Small intestine (tissue), 7 donors: Measurements from ENCODE around the gene FOS. TPM values are rescaled to one million over a fixed set of nuclear protein-coding genes. Genes with fewer than 3 reads are reported as not detected.

Experiments
- DNase-seq, 2 donors: peaks; one replicate each; pipeline versions ENCODE4 v3.0.0 to v3.0.0-alpha.2; 2013
- FAIRE-seq: peaks from 2 replicates; lab custom pipeline; 2012; peaks lifted over from hg19 to GRCh38; lab: Jason Lieb, UNC
- H3K27ac ChIP-seq, 3 donors: one replicate each; pipeline ENCODE4 v1.5.1; 2013; ENCODE audit warnings: low read length in 2 of 3, mild to moderate bottlenecking in 2 of 3, control low read depth in 1 of 3, inconsistent platforms in 1 of 3, low read depth in 1 of 3, moderate library complexity in 1 of 3
- H3K27me3 ChIP-seq, 3 donors: one replicate each; pipeline ENCODE4 v1.6.1; 2013; ENCODE audit warnings: low read length in 3 of 3, inconsistent platforms in 1 of 3; ENCODE audit not compliant: control insufficient read depth in 3 of 3, insufficient read depth in 3 of 3
- H3K36me3 ChIP-seq, 3 donors: one replicate each; pipeline ENCODE4 v1.6.1; 2013; ENCODE audit warnings: low read length in 3 of 3, inconsistent platforms in 1 of 3, low read depth in 1 of 3, mild to moderate bottlenecking in 1 of 3, moderate library complexity in 1 of 3; ENCODE audit not compliant: control insufficient read depth in 3 of 3, insufficient read depth in 2 of 3
- H3K4me1 ChIP-seq, 3 donors: one replicate each; pipeline ENCODE4 v1.6.1; 2013; ENCODE audit warnings: low read length in 2 of 3, inconsistent platforms in 1 of 3, low read depth in 1 of 3, mild to moderate bottlenecking in 1 of 3, moderate library complexity in 1 of 3; ENCODE audit not compliant: control insufficient read depth in 3 of 3, insufficient read depth in 2 of 3
- H3K4me3 ChIP-seq, 3 donors: one replicate each; pipeline ENCODE4 v1.5.1; 2013; ENCODE audit warnings: low read length in 3 of 3, control low read depth in 1 of 3, inconsistent platforms in 1 of 3, low read depth in 1 of 3, mild to moderate bottlenecking in 1 of 3, moderate library complexity in 1 of 3
- H3K9me3 ChIP-seq, 2 donors: one replicate each; pipeline ENCODE4 v1.6.1; 2013; ENCODE audit warnings: low read depth in 1 of 2, low read length in 1 of 2; ENCODE audit not compliant: control insufficient read depth in 2 of 2, insufficient read depth in 1 of 2
- WGBS, 3 donors: extraction: QIAGEN DNeasy Blood & Tissue Kit; methylation state at CpG; one replicate each; pipeline ENCODE4 v1.1.7; 2013; 5-methylcytosine and 5-hydroxymethylcytosine counted together
- polyA plus RNA-seq, 4 donors: library from polyadenylated mRNA; stranded (reverse) in 3 of 4; unstranded in 1 of 4; fragments of 200-250 nt in 3 of 4; fragments of 120-200 nt in 1 of 4; gene quantifications; one replicate each; pipeline versions ENCODE4 v1.2.1 to v1.2.3, GENCODE V29; 2013
- donor health status: healthy with polysubstance abuse.
- donor health status: control.
- donor health status: control.
- donor health status: Bipolar disorder and iron deficiency.
- donor health status: healthy.

The FOS gene
- polyA plus RNA-seq, 4 donors, result 71.6 to 1,102 (median 240) TPM

DNA sequence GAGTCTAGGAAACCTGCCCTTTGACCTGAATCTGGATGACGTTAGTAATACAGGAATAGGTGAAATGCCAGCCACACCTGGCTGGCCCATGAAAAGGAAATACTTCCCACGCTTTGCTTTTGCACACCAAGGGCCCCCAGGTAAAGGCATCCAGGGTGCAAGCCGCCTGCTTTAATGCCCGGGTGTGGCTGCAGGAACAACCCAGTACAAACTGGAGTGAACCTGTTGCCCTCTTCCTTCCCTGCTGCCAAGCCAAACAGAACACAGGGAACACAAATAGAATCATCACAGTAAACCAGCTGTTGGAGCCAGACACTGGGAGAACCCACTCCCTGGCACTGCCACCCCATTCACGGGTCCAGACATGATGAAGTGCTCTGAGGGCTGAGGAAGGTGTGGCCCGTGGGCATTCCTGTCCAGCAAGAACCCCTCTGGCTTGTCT is 24.2 kb upstream of the FOS start:
- 11 to 56% (median 37%) methylated on average over 6 of the region's 6 CpGs for WGBS, 3 donors
- FAIRE-seq, result no peak
- Histone ChIP-seq H3K27me3 (no peaks in the 10 kb centered on the region), H3K4me1 (peaks cover 0 to 39% (median 7%) of the 10 kb centered on the region in 3 donors), H3K27ac (peak overlapping the region; percentile 46 to 92 (median 90)), H3K36me3 (no peaks in the 10 kb centered on the region), H3K4me3 (no peak overlapping the region), H3K9me3 (no peaks in the 10 kb centered on the region)
- DNase-seq, result peak; percentile 88 to 97

DNA sequence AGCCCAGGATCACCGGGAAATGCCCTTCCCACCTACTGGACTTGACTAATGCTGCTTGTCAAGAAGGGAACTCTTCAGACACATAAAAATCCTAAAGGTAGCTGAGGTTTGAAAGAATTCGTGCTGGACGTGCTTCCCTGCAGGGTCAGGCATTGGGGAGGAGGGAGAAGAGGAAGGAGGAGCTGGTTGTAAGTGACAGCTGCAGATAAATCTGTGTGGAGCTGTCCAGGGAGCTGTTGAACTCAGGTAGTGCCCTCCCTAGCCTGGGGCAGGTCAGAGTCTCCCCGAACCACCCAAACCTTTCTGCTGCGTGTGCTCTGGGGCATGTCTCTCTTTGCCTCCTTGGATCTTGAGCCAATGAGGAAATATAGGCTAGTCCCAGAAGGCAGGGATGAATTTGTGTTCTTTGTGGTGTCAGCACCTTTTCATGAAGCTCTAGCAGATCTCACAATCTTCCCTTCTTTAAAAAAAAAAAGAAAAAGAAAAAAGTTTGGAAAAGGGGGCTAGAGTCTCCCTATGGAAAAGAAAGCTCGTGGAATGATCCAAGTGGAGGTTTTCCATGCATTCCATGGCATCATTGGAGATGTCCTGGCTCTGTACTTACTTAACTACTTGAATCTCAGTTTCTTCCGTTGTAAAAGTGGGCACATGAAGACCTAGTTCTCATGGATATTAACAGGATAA is 23.6 kb upstream of the FOS start:
- no peak for FAIRE-seq
- Histone ChIP-seq H3K4me1 (peaks cover 0 to 45% (median 10%) of the 10 kb centered on the region in 3 donors), H3K27me3 (no peaks in the 10 kb centered on the region), H3K9me3 (no peaks in the 10 kb centered on the region), H3K27ac (peak overlapping the region; percentile 46 to 92 (median 90)), H3K4me3 (no peak overlapping the region), H3K36me3 (no peaks in the 10 kb centered on the region)
- WGBS, 3 donors, result 14 to 49% (median 29%) methylated on average over 7 of the region's 7 CpGs
- DNase-seq, result peak; percentile 74 to 89

DNA sequence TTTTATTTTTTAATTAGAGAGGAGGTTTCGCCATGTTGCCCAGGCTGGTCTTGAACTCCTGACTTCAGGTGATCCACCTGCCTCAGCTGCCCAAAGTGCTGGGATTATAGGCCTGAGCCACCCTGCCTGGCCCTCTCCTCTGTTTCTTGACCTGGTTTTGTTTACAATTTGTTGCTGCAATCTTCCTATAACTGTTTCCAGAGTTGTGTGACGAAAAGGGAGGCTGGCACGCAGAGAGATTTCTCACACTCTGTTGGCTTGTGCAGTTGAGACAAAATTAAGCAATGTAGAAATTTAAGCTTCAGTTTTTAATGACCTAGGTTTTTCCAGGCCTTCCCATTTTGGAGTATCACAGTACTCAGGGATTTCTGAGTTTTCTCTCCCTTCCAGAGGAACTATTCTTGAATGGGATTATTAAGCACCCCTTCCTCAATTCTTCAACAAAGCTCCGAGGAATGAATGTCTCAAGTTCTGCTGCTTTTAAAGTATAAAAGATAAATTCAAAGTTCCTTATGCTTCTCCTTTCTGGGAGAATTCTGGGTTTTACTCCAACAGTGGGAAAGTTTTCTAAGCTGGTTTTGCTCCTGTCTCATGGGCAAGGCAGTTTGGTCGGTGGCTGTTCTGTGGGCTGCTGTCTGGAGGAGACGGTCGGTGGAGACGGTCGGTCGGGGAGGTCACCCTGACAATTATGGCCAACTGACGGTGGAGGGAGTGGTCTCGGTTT is 20.4 kb upstream of the FOS start:
- Histone ChIP-seq H3K9me3 (no peaks in the 10 kb centered on the region), H3K27me3 (no peaks in the 10 kb centered on the region), H3K4me1 (peaks cover 0 to 46% (median 10%) of the 10 kb centered on the region in 3 donors), H3K4me3 (peak overlapping the region in 2 of 3 donors; percentile 3 to 46), H3K36me3 (no peaks in the 10 kb centered on the region), H3K27ac (peak overlapping the region; percentile 69 to 98 (median 97))
- WGBS, 3 donors, result 21 to 23% (median 23%) methylated on average over 12 of the region's 12 CpGs
- FAIRE-seq (no peak), DNase-seq (peak in 1 of 2 donors; percentile 48)

DNA sequence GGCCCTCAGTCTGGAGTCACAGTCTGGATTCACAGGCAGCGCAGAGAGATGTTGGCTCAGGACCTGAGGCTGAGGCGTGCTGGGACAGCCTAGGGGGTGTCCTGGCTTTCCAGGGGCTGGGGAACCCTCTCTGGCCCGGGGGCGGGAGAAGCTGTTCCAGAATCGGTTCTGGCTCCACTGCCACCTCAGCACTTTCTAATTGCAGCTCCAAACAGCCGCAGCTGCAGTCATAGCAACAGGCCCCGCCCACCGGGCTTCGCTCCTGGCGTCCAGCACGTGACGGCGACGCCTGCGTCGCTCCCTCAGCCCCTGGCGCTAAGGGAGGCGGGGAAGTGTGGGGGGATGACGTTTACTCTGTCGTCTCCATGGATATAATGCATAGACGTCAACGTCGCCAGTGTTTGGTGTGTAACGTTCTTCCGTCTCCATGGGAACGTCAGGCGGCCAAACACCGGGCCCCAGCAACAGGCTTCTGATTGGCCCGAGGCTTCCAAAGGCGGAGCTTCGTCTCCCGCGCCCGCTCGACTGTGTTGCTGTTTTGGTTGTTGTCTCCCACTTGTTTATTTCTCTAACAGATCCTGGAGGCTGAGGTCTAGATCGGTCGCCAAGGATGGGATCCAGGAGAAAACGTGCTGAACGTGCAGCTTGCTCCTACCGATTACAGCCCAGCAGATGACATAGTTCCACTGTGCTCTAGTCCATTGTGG is 19.7 kb upstream of the FOS start:
- H3K4me1 ChIP-seq, result peaks cover 0 to 45% (median 10%) of the 10 kb centered on the region in 3 donors
- H3K36me3 ChIP-seq, result no peaks in the 10 kb centered on the region
- WGBS, 3 donors, result 0 to 1% (median 0%) methylated on average over 39 to 40 of the region's 40 CpGs
- peak; percentile 100 for DNase-seq
- H3K27me3 ChIP-seq, result no peaks in the 10 kb centered on the region
- H3K9me3 ChIP-seq, result no peaks in the 10 kb centered on the region
- H3K4me3 ChIP-seq, result peak overlapping the region in 2 of 3 donors; percentile 35 to 46
- no peak for FAIRE-seq
- H3K27ac ChIP-seq, result peak overlapping the region; percentile 96 to 98 (median 97)

DNA sequence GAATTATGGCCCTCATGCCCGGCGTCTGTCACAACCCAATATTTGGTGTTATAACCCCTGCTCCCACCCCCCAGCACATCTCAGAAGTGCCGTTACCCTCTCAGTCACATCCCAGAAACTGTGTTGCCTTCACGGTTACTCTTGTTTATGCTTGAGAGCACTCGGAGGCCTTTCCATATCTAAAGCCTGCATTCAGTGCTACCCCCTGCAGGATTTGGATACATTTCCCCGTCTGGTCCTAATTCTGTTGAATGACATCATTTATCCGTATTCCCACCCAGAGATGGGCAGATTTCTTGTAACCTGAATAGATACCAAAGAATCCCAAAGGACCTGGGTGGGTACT is 19.1 kb upstream of the FOS start:
- Histone ChIP-seq H3K36me3 (no peaks in the 10 kb centered on the region), H3K27me3 (no peaks in the 10 kb centered on the region), H3K9me3 (no peaks in the 10 kb centered on the region), H3K4me3 (peak overlapping the region in 2 of 3 donors; percentile 27 to 35), H3K27ac (peak overlapping the region; percentile 96 to 98 (median 97)), H3K4me1 (peaks cover 0 to 40% (median 10%) of the 10 kb centered on the region in 3 donors)
- FAIRE-seq, result no peak
- DNase-seq, result no peak
- 6 to 15% (median 9%) methylated on average over 7 of the region's 7 CpGs for WGBS, 3 donors

DNA sequence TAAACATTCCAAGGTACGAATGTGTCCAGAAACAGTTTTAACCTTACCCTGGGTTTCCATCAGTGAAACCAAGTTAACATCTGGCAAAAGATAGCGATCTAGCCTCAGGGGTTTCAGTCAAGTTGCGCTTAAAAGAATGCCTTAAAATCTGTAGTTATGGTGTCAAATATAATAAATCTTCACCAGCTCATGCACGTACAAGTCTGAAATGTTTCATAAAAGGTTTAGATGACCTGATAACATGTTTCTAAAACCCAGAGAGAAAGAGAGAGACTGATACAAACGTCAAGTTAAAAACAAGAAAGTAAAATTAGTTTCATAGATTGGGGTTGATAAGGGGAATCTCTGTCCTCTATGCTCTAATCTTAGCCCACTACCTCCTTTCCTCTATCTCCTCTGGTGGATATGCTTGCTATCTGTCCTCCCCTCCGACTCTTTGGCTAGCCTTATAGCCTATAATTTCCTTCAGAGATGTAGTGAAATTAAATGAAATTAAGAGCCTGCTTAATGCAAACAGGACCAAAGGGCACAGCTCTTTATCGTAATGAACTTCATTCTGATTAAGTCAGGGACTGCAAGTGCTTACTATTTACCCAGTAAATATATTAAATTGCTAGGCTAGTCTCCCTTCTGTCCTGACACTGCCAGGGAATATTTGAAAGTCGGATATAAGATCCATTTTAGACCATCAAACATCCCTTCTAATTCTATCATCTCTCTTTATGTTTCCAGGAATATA is 18.4 kb upstream of the FOS start:
- H3K9me3 ChIP-seq, result no peaks in the 10 kb centered on the region
- WGBS, 3 donors, result 28 to 55% (median 41%) methylated on average over 8 of the region's 8 CpGs
- no peaks in the 10 kb centered on the region for H3K27me3 ChIP-seq
- H3K36me3 ChIP-seq, result no peaks in the 10 kb centered on the region
- FAIRE-seq (no peak), DNase-seq (peak; percentile 55 to 84)
- peak overlapping the region; percentile 96 to 98 (median 97) for H3K27ac ChIP-seq
- peaks cover 0 to 33% (median 10%) of the 10 kb centered on the region in 3 donors for H3K4me1 ChIP-seq
- no peak overlapping the region for H3K4me3 ChIP-seq

DNA sequence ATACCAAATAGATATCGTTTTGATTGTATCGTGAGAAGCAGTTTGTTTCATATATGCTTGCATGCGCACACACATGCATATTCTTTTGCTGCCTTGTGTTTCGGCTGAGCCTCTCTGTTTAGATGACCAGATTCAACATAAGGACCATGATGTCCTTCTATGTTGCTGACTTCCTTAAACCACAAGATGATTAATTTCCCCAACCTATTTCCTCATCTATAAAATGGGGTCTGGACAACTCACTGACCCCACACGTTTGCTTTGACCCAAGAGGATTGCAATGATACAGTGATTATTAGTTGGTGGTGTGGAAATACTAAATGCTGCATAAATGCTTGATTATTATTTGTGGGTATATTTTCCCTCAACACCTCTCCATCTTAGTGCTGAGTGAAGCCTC is 16.8 kb upstream of the FOS start:
- Histone ChIP-seq H3K27me3 (no peaks in the 10 kb centered on the region), H3K4me3 (no peak overlapping the region), H3K36me3 (no peaks in the 10 kb centered on the region), H3K9me3 (no peaks in the 10 kb centered on the region), H3K4me1 (peaks cover 0 to 28% (median 10%) of the 10 kb centered on the region in 3 donors), H3K27ac (no peak overlapping the region)
- no peak for FAIRE-seq
- WGBS, 3 donors, result 90 to 93% (median 91%) methylated on average over 5 of the region's 5 CpGs
- no peak for DNase-seq

DNA sequence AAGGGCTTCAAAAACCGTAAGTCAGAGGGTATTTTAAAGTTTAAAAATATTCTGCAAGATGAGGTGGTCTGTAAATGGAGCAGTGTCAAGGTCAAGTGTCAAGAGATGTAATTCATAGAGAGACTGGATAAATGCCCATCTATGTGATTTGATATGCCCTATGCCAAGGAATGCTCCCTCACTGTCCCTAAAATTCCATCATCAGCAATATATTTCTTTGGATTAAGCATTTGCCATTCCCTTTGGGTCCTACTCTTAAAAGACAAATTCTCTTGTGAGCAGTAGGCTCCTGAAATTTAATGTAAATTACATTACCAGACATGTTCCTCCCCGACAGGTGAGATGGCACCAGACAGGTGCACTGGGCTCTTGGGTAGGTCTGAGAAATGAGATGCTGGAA is 16.0 kb upstream of the FOS start:
- Histone ChIP-seq H3K9me3 (no peaks in the 10 kb centered on the region), H3K4me1 (peaks cover 0 to 26% (median 10%) of the 10 kb centered on the region in 3 donors), H3K36me3 (no peaks in the 10 kb centered on the region), H3K4me3 (no peak overlapping the region), H3K27me3 (no peaks in the 10 kb centered on the region), H3K27ac (no peak overlapping the region)
- DNase-seq (no peak), FAIRE-seq (no peak)
- 91 to 100% (median 94%) methylated on average over 2 of the region's 2 CpGs for WGBS, 3 donors
